T-helper 1 cell treated with Interleukin-12 subunit alpha and Interleukin-12 subunit beta and Interleukin-4 antibody, amounts not matched to agents 30 μg/mL and 1 μg/mL, for 36 hours (primary cell): Measurements from ENCODE around the gene OSBPL10.

Experiments used
- H3K27ac Mint-ChIP-seq: one replicate; pipeline ENCODE4 v1.8.0; 2021; ENCODE audit warnings: mild to moderate bottlenecking, mixed read lengths
- H3K27me3 Mint-ChIP-seq: one replicate; pipeline ENCODE4 v1.8.0; 2021; ENCODE audit warnings: low read depth, mixed read lengths
- H3K36me3 Mint-ChIP-seq: one replicate; pipeline ENCODE4 v1.8.0; 2021; ENCODE audit warnings: low read depth, mixed read lengths
- H3K4me1 Mint-ChIP-seq: one replicate; pipeline ENCODE4 v1.8.0; 2021; ENCODE audit warnings: low read depth, mixed read lengths
- H3K4me3 Mint-ChIP-seq: one replicate; pipeline ENCODE4 v1.8.0; 2021; ENCODE audit warnings: mild to moderate bottlenecking, moderate library complexity, mixed read lengths
- H3K9me3 Mint-ChIP-seq: one replicate; pipeline ENCODE4 v1.8.0; 2021; ENCODE audit warnings: mixed read lengths

OSBPL10 gene

DNA sequence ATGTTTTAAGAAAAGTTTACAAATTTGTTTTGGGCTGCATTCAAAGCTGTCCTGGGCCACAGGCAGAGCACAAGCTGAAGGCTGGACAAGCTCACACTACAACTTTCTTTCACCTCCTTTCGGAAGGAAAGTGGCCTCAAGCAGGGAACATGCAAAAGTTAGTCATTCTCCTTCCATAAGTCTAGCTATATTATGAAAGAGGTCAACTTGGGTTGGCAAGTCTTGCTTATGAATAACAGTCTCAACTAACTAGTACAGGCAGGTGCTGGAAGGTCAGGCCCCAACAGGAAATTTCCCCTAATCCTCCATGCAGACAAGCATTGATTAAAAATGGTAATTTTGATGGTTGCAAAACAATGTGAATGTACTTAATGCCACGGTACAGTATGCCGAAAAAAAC lies 69.4 kb downstream of the OSBPL10 start:
- Mint-ChIP-seq H3K36me3 (no peaks in the 10 kb centered on the region), H3K4me3 (no peak overlapping the region), H3K9me3 (no peaks in the 10 kb centered on the region), H3K27me3 (no peaks in the 10 kb centered on the region), H3K4me1 (peaks cover 6% of the 10 kb centered on the region), H3K27ac (no peak overlapping the region)

DNA sequence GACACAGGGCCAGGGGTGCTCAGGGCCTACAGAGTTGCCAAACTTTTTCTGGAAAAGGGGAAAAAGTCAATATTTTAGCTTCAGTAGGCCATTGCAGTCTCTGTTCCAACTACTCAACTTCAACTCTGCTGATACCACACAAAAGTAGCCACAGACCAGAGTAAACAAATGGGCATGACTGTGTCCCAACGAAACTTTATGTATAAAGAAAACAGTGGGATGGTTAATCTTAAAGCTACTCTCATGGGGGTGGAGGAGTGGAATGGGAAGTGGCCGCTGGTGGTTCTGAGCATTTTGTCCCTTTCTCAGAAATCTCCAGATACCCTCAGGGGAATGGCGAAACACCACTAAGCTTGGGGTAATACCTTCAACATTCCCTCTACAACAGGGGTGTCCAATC lies 69.9 kb downstream of the OSBPL10 start:
- no peaks in the 10 kb centered on the region for H3K27me3 Mint-ChIP-seq
- H3K4me1 Mint-ChIP-seq: peaks cover 5% of the 10 kb centered on the region
- no peaks in the 10 kb centered on the region for H3K9me3 Mint-ChIP-seq
- H3K4me3 Mint-ChIP-seq: no peak overlapping the region
- no peak overlapping the region for H3K27ac Mint-ChIP-seq
- H3K36me3 Mint-ChIP-seq: no peaks in the 10 kb centered on the region

DNA sequence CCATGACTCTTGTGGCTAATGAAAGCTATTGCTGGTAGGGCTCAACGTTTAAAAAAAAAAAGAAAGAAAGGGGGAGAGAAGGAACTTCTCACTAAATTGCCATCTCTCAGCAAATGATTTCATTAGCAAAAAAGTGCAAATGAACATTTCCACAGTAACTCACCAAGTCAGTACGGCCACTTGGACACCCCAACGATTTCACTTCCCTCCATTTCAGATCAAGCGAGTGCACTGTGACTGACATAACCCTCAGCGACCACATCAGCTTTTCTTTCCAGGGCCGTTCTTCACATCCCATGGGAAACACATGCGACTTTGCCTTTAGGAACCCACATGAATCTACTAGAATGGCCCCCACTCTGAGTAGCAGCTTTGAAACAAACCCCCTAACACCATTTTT lies 71.6 kb downstream of the OSBPL10 start:
- Mint-ChIP-seq H3K4me1 (peaks cover 6% of the 10 kb centered on the region), H3K27ac (no peak overlapping the region), H3K27me3 (no peaks in the 10 kb centered on the region), H3K9me3 (no peaks in the 10 kb centered on the region), H3K4me3 (no peak overlapping the region), H3K36me3 (no peaks in the 10 kb centered on the region)

DNA sequence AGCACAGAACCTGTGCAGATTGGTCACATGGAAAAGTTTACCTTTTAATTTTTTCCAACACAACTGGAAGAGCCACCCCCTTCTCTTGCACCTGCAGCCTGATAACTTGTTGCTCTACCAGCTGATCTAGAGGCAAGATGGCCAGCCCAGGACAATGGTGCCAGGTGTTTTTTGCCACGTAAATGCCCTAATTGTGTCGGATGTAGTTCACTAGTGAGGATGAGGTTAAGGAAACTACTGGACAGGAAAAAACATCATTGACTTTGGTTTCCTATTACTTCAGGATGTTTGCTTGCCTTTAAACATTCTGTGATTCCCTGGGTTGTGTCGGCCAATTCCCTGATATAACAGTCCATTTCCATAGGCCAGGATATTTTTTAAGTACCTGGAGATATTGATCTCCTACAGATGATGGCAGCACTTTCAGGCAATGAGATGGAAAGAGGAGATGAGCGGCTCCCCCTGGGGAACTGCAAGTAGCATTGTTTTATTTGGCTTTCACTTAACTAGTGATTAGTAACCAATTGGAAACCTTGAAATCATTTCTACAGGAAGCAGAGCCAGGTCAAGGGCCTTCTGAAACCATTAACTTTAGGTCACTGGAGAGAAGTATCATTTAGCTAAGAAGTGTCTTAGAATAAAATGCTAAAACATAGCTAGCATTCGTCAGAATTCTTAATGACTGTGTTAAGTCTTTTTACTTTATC lies 72.5 kb downstream of the OSBPL10 start:
- Mint-ChIP-seq H3K4me1 (peaks cover 13% of the 10 kb centered on the region), H3K9me3 (no peaks in the 10 kb centered on the region), H3K27ac (no peak overlapping the region), H3K4me3 (no peak overlapping the region), H3K27me3 (no peaks in the 10 kb centered on the region), H3K36me3 (no peaks in the 10 kb centered on the region)

DNA sequence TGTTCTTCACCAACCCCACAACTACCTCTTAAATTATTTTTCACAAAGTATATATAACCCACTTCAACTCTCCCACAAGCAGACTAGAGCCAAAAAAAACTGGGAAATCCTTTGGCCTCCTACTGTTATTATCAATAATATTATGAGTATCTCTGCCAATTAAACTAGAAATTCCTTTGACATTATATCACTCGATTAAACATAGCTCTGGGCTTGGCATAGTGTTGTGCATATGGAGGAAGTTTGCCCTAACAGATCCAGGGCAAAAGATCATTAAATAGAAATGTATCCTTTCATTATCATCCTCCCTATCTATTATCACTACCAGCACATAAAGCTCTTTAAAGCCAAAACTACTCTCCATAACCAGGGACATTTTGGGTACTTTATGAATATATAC lies 74.9 kb downstream of the OSBPL10 start:
- H3K36me3 Mint-ChIP-seq: no peaks in the 10 kb centered on the region
- peaks cover 18% of the 10 kb centered on the region for H3K4me1 Mint-ChIP-seq
- H3K9me3 Mint-ChIP-seq: no peaks in the 10 kb centered on the region
- H3K27me3 Mint-ChIP-seq: no peaks in the 10 kb centered on the region
- no peak overlapping the region for H3K4me3 Mint-ChIP-seq
- H3K27ac Mint-ChIP-seq: no peak overlapping the region

DNA sequence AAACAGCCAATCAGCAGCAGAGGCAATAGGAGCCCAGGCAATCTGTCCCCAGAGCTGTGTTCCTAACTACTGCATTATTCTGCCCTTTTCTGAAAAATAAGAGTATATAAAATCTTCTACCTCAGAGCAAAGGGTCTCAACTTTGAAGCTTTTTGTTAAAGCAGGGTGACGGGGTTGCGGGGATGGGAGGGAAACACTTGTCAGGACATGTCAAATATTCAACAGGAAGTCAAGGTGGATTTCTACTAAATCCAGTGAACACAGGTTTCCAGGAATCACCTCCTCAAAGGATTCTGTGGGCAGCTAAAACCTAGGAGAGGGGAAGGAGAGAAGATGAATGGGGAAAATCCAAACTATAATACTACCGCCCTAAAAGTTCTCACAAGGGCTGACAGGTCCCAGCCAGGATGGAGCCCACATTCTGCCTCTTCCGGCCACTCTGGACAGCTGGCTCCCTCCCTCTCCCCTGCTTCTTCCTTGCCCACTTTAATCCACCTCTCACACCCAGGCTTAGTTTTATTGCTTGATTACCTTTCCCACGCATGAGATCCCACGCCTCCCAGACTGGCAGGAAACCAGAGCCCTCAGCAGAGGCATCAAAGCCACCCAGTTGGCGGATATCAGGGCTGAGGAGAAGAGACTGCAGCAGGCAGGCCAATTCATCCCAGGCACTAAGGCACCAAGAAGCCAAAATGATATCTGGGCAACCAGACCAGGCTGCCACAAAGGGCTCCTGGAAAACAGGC lies 77.2 kb downstream of the OSBPL10 start:
- peaks cover 22% of the 10 kb centered on the region for H3K4me1 Mint-ChIP-seq
- H3K9me3 Mint-ChIP-seq: no peaks in the 10 kb centered on the region
- no peaks in the 10 kb centered on the region for H3K27me3 Mint-ChIP-seq
- no peak overlapping the region for H3K4me3 Mint-ChIP-seq
- H3K36me3 Mint-ChIP-seq: peaks cover 2% of the 10 kb centered on the region
- H3K27ac Mint-ChIP-seq: peak overlapping the region; percentile 49

DNA sequence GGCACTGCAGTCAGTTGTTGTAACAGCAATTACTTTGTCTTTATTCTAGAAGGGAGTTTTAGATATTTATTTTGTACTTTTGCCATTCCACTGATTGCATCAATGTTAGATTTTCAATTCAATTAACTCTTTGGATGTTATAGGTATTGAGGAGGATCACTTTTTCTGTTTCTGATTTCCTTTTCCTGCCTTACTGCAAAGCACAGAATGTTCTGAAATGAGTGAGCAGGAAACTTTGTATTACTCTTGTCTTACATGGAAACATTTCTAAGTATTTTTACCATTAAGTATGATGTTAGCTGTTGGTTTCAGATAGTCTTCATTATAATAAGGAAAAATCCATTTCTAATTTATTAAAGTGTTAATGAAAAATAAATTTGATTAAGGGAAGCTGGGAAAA lies 80.5 kb downstream of the OSBPL10 start:
- peak overlapping the region; percentile 18 for H3K4me3 Mint-ChIP-seq
- peaks cover 2% of the 10 kb centered on the region for H3K36me3 Mint-ChIP-seq
- peaks cover 19% of the 10 kb centered on the region for H3K4me1 Mint-ChIP-seq
- H3K27me3 Mint-ChIP-seq: no peaks in the 10 kb centered on the region
- no peaks in the 10 kb centered on the region for H3K9me3 Mint-ChIP-seq
- H3K27ac Mint-ChIP-seq: peak overlapping the region; percentile 73

DNA sequence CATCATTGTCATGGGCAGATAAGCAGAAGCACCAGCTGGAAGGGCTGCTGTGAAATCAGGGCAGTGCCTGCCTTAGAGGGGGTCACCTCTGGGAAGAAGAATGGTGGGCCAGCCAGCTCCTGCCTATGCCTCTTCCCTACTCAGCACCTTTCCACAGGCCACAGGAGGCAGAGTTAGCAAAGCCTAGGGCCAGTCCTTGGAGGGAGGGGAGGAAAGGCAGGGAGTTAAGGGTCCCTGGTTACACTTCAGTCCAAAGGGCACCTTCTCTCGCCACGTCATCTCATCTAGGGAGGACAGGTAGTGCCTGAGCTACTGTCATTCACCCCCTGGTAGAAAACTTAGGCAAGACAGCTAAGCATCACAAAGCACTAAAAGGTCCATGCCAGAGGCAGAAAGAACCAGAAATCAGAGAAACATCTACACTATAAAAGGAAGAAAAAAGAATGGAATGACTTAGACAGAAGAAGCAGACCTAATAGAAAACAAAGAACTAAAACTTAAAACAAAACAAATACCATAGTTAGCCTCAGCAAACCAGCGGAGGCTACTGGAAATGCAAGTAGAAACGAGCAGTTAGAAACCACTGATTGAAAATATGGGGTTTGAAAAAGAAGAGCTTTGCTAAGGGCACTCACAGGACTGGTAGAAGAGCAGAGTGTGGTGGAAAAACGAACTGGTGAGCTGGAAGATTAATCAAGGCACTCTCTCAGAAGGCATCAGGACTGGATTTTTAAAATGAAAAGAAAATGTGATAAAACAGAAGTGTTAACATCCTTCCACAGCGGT lies 84.2 kb downstream of the OSBPL10 start:
- Mint-ChIP-seq H3K4me1 (peaks cover 10% of the 10 kb centered on the region), H3K36me3 (peaks cover 5% of the 10 kb centered on the region), H3K4me3 (no peak overlapping the region), H3K27me3 (no peaks in the 10 kb centered on the region), H3K9me3 (no peaks in the 10 kb centered on the region), H3K27ac (no peak overlapping the region)

DNA sequence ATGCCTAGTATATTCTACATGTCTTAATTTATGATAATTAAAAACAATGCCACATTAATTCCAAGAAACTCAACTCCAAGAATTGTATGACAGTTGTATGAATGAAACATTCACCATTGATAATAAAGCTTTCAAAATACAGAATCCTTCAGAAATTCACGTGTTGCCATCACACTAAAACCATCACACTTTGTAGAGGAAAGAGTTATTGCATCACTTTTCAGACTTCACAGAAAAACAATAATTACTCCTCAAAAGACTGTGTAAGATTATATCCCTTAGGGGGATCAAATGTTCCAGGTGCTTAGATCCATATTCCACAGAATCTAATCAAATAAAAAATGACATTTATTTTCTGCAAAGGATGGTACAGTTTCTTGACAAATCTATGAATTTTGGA lies 85.0 kb downstream of the OSBPL10 start:
- Mint-ChIP-seq H3K4me3 (no peak overlapping the region), H3K27ac (no peak overlapping the region), H3K4me1 (peaks cover 7% of the 10 kb centered on the region), H3K36me3 (peaks cover 5% of the 10 kb centered on the region), H3K27me3 (no peaks in the 10 kb centered on the region), H3K9me3 (no peaks in the 10 kb centered on the region)

DNA sequence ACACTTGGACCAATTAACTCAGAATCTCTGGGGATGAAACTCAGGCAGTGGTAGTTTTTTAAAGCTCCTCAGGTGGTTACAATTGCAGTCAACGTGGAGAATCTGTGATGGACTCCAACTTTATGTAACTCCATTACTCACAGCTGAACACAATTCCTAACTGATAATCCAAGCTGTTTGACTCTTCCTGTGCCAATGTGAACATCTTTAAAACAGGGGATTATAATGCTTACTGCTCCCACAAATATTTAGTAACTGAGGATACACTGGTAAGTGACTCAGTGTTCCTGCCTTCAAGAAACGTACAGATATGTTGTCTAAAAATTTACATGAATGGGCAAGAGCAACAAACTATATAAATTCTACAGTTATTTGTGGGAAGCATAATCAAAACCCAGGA lies 85.6 kb downstream of the OSBPL10 start:
- Mint-ChIP-seq H3K27me3 (no peaks in the 10 kb centered on the region), H3K36me3 (peaks cover 5% of the 10 kb centered on the region), H3K4me3 (no peak overlapping the region), H3K9me3 (no peaks in the 10 kb centered on the region), H3K4me1 (peaks cover 8% of the 10 kb centered on the region), H3K27ac (no peak overlapping the region)

DNA sequence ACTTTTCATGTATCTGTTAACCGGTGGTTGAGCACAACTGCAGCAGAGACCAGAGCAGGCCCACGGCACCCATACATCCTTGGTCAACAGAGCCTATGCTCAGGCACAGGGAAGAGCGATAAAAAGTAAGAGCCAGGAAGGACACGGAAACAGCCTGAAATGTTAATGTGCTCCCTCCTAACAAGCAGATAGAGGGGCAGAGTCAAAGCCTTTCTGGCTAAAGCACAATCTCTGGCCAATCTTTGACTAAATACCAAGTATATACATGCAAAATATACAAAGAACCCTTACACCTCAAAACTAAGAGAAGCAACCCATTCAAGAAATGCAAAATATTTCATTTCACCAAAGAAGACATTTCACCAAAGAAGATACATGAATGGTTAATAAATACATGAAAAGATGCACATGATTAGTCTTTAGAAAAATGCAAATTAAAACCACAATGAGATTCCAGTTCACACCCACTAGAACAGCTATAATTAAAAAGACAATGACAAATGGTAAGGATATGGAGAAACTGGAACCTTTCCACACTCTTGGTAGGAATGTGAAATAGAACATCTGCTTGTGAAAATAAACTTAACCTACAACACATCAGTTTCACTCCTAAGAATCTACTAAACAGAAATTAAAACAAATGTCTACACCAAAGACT lies 88.0 kb downstream of the OSBPL10 start:
- Mint-ChIP-seq H3K9me3 (no peaks in the 10 kb centered on the region), H3K4me3 (no peak overlapping the region), H3K27me3 (peaks cover 6% of the 10 kb centered on the region), H3K27ac (no peak overlapping the region), H3K4me1 (peaks cover 5% of the 10 kb centered on the region), H3K36me3 (peaks cover 3% of the 10 kb centered on the region)

DNA sequence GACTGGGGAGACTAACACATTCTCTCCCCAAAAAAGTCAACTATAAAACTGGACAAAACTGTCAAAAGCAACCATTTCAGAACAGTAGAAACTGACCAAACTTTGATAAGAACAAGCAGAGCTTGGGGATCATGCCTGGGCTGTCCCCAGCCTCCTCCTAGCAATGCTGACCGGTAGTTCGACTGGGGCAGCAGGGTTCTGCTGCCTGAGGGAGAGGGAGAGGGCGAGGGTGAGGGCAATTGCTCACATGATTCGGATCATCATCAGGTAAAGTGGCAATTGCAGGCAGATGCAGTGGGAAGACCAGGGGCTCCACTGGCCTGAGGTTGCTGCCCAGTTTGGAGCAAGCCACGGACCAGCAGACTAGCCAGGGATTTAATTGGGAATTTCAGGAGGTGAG lies 88.6 kb downstream of the OSBPL10 start:
- peaks cover 5% of the 10 kb centered on the region for H3K4me1 Mint-ChIP-seq
- no peak overlapping the region for H3K4me3 Mint-ChIP-seq
- H3K9me3 Mint-ChIP-seq: no peaks in the 10 kb centered on the region
- H3K36me3 Mint-ChIP-seq: peaks cover 3% of the 10 kb centered on the region
- no peak overlapping the region for H3K27ac Mint-ChIP-seq
- peaks cover 6% of the 10 kb centered on the region for H3K27me3 Mint-ChIP-seq

DNA sequence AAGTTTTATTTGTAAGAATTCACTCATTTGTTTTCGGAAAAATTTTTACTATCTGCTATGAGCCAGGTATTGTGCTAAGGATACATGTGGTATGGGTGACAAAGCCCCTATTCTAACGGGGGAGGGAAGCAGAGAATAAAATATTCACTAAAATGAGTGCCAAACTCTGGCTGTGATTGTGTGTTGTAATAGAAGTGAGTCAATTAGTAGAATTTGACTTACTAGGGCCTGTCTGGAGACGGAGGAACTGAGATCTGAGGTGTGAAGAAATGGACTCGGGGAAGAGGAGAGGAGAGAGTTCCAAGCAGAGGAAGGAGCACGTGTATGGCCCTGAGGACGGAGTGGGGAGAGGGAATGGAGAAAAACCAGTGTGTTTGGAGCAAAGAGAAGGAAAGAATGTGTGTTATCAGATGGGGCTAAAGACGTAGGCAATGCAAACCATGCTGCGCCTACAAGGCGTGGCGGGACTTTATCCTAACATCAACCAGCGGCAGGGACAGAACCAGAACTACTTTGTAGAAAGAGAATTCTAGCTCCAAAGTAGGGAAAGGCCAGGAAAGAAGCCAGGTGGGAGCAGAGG lies 89.1 kb downstream of the OSBPL10 start:
- H3K9me3 Mint-ChIP-seq: no peaks in the 10 kb centered on the region
- H3K4me3 Mint-ChIP-seq: no peak overlapping the region
- no peak overlapping the region for H3K27ac Mint-ChIP-seq
- H3K4me1 Mint-ChIP-seq: peaks cover 5% of the 10 kb centered on the region
- peaks cover 3% of the 10 kb centered on the region for H3K36me3 Mint-ChIP-seq
- H3K27me3 Mint-ChIP-seq: peaks cover 6% of the 10 kb centered on the region

DNA sequence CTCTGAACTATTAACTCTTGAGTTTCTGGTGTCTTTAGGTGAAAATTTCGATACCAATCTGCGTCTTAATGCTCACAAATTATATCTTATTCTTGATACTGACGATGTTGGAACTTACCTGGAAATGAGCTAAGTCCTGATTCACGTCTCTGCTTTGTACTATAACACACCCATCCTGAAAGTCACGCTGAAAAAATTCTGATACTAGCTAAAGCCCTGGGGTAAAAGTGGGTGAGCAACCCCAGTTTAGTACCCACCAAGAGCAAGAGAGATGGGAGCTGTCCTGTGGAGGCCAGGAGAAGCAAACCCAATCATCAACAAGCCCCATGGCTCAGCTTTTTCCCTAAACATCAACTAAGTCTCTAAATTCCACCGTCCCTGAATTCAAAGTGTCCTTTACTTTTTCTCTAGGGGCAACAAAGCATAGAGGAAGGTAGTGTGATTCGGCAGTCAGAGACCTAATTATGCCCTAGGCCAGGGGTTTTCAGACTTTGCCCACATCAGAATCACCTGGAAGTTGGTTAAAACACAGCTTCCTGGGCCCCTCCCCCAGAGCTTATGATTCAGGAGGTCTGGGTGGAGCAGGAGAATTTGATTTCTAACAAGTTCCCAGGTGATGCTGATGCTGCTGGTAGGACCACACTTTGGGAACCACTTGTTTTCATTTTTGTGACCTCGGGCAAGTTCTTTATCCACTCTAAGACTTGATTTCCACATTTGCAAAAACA lies 90.2 kb downstream of the OSBPL10 start:
- Mint-ChIP-seq H3K27ac (no peak overlapping the region), H3K36me3 (peaks cover 3% of the 10 kb centered on the region), H3K4me3 (no peak overlapping the region), H3K4me1 (peaks cover 5% of the 10 kb centered on the region), H3K27me3 (peaks cover 6% of the 10 kb centered on the region), H3K9me3 (no peaks in the 10 kb centered on the region)
